Measurements from ENCODE around the gene MOSPD2. TPM values are rescaled to one million over a fixed set of nuclear protein-coding genes. Genes with fewer than 3 reads are reported as not detected.

Gene MOSPD2
- 9.1 and 11.6 TPM in 2 replicates for total RNA-seq

GRCh38 chrX:14872851-14873675, at the start of gene MOSPD2, which contains the start of gene FANCB:
Gene MOSPD2, plus strand, starts transcription at chrX:14873421. Its CDS starts 108 bp downstream, at chrX:14873529.
Gene FANCB, minus strand, starts transcription at chrX:14873069. Its CDS starts 7,559 bp downstream, at chrX:14865510.

Other genes with a start within 250 kb of the MOSPD2 start
- 0.58 and 0.68 TPM in 2 replicates for gene FANCB, start 352 bp upstream of the MOSPD2 start, total RNA-seq